Vagina (tissue), 2 donors: ENCODE measurements around the gene ARHGAP23. TPM values are rescaled to one million over a fixed set of nuclear protein-coding genes. Genes with fewer than 3 reads are reported as not detected.

Experiments used
- DNase-seq, 2 donors: peaks; one replicate each; pipeline ENCODE4 v3.0.0-alpha.2; 2017; ENCODE audit errors: extremely low spot score in 2 of 2
- H3K27ac ChIP-seq: fragments of 200-600 bp; sonication (generic); one replicate; pipeline ENCODE4 v1.5.1; 2019
- H3K27me3 ChIP-seq: fragments of 200-600 bp; sonication (generic); one replicate; pipeline ENCODE4 v1.5.1; 2019
- H3K36me3 ChIP-seq, 2 donors: fragments of 200-600 bp; sonication (generic); one replicate each; pipeline ENCODE4 v1.5.1; 2017 to 2019
- H3K4me1 ChIP-seq: fragments of 200-600 bp; sonication (generic); one replicate; pipeline ENCODE4 v1.5.1; 2019
- H3K4me3 ChIP-seq, 2 donors: fragments of 200-600 bp; sonication (generic); 1 replicate in 1 of 2; 2 replicates in 1 of 2; pipeline ENCODE4 v1.5.1; 2016 to 2019
- H3K9me3 ChIP-seq: fragments of 200-600 bp; sonication (generic); one replicate; pipeline ENCODE4 v1.5.1; 2019
- CTCF ChIP-seq, 3 experiments: fragments of 450-650 bp in 2 of 3; fragments of 200-600 bp in 1 of 3; sonication (generic) in 1 of 3; IDR thresholded peaks; one replicate each; pipeline ENCODE4 v1.5.1; 2017 to 2019; ENCODE audit warnings: antibody characterized with exemption in 3 of 3, mild to moderate bottlenecking in 2 of 3, moderate library complexity in 2 of 3
- POLR2A ChIP-seq, 2 donors: fragments of 450-650 bp; IDR thresholded peaks; one replicate each; pipeline ENCODE4 v1.6.1; 2017; ENCODE audit warnings: antibody characterized with exemption in 2 of 2, mild to moderate bottlenecking in 2 of 2, moderate library complexity in 2 of 2
- POLR2AphosphoS5 ChIP-seq, 2 donors: sonication (generic); formaldehyde crosslinking; IDR thresholded peaks; one replicate each; pipeline ENCODE4 v1.9.0; 2017; ENCODE audit warnings: antibody characterized with exemption in 2 of 2, mild to moderate bottlenecking in 2 of 2, low read depth in 1 of 2; ENCODE audit not compliant: insufficient read depth in 1 of 2
- intact Hi-C: fragments of 100-400 bp; cut with DNase I; formaldehyde crosslinking; loops from one replicate; pipeline ENCODE4 v1.15.1; 2023
- total RNA-seq: library from RNA; depleted of rRNA; stranded (reverse); fragments of >200 nt; gene quantifications from one replicate; pipeline ENCODE4 v1.2.3, GENCODE V29; 2016

The ARHGAP23 gene
- total RNA-seq, 1 donor from 2014 or later: 70.2 TPM

DNA sequence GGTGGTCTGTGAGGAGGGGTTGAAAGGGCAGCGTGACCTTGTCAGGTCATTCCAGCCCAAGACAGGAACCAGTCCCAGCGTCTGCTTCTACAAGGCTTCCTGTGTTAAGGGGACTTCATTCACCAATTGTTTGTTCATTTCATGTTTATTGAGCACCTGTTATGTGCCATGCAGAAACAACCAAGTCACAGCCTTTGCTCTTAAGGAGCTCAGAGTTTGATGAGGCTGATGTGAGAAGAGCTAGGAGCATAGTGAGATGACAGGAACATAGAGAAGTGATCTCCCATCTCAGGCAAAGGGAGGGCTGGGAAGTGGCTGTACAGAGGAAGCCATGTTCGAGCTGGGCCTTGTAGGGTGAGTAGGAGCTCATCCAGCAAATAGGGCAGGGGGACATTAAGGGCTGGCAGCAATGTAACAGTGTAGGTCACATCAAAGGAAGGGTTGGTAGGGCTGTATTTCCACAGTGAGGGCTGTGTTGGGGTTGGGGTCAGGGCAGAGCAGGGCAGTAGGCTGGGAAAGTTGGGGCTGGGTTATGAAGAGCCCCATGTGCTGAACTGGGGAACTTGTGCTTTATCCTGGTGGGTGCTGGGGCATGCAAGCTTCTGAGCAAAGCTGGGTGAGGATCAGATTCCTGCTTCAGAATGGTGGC, 79.8 kb downstream of the ARHGAP23 start:
- H3K4me1 ChIP-seq: peaks cover 19% of the 10 kb centered on the region
- H3K27me3 ChIP-seq: no peaks in the 10 kb centered on the region
- H3K27ac ChIP-seq: no peak overlapping the region
- no peaks in the 10 kb centered on the region for H3K9me3 ChIP-seq
- peaks cover 0 to 29% of the 10 kb centered on the region in 2 donors for H3K36me3 ChIP-seq
- TF ChIP-seq POLR2A (IDR thresholded peaks at IDR 0.05): no peak
- no peak for TF ChIP-seq CTCF (IDR thresholded peaks at IDR 0.05)
- no peak for TF ChIP-seq POLR2AphosphoS5 (IDR thresholded peaks at IDR 0.05; ENCODE audit: insufficient read depth in 1 of 2, low read depth in 1 of 2)
- no peak for DNase-seq
- no peak overlapping the region for H3K4me3 ChIP-seq
- intact Hi-C loops: no loop called here

DNA sequence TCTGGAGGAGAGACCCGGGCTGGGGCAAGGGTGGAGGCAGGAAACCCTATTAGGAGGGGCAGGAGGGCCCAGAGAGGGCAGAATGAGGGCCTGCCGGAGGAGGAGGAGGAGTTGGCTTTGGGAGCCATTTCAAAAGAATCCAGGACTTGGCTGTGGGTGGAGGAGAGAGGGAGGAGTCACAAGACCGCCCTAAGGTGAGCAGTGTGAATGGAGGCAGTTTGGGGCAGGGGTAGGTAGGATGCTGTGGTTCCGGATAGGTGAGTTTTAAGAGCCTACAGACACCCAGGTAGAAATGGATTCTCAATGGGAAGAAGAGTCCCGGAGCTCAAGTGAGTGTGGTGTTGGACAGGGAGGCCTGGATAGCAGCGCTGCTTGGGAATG, 80.3 kb downstream of the ARHGAP23 start:
- no peak overlapping the region for H3K27ac ChIP-seq
- peaks cover 0 to 24% of the 10 kb centered on the region in 2 donors for H3K36me3 ChIP-seq
- DNase-seq: no peak
- intact Hi-C loops: no loop called here
- H3K4me3 ChIP-seq: no peak overlapping the region
- peaks cover 19% of the 10 kb centered on the region for H3K4me1 ChIP-seq
- TF ChIP-seq POLR2A (IDR thresholded peaks at IDR 0.05) (no peak), CTCF (IDR thresholded peaks at IDR 0.05) (no peak), POLR2AphosphoS5 (IDR thresholded peaks at IDR 0.05; ENCODE audit: insufficient read depth in 1 of 2, low read depth in 1 of 2) (no peak)
- no peaks in the 10 kb centered on the region for H3K9me3 ChIP-seq
- no peaks in the 10 kb centered on the region for H3K27me3 ChIP-seq

- no peak for DNase-seq
- H3K27me3 ChIP-seq: no peaks in the 10 kb centered on the region
- peak overlapping the region; percentile 18 to 30 for H3K4me3 ChIP-seq
- H3K27ac ChIP-seq: no peak overlapping the region
- peaks cover 0 to 23% of the 10 kb centered on the region in 2 donors for H3K36me3 ChIP-seq
- H3K4me1 ChIP-seq: peaks cover 19% of the 10 kb centered on the region
- peak in 2 of 3 experiments; percentile 47 to 52 for TF ChIP-seq CTCF (IDR thresholded peaks at IDR 0.05)
- no peak for TF ChIP-seq POLR2A (IDR thresholded peaks at IDR 0.05)
- TF ChIP-seq POLR2AphosphoS5 (IDR thresholded peaks at IDR 0.05; ENCODE audit: insufficient read depth in 1 of 2, low read depth in 1 of 2): no peak
- no peaks in the 10 kb centered on the region for H3K9me3 ChIP-seq
- intact Hi-C loops: no loop called here
Observed at GRCh38 chr17:38508954-38509771, 80.9 kb downstream of the ARHGAP23 start.

DNA sequence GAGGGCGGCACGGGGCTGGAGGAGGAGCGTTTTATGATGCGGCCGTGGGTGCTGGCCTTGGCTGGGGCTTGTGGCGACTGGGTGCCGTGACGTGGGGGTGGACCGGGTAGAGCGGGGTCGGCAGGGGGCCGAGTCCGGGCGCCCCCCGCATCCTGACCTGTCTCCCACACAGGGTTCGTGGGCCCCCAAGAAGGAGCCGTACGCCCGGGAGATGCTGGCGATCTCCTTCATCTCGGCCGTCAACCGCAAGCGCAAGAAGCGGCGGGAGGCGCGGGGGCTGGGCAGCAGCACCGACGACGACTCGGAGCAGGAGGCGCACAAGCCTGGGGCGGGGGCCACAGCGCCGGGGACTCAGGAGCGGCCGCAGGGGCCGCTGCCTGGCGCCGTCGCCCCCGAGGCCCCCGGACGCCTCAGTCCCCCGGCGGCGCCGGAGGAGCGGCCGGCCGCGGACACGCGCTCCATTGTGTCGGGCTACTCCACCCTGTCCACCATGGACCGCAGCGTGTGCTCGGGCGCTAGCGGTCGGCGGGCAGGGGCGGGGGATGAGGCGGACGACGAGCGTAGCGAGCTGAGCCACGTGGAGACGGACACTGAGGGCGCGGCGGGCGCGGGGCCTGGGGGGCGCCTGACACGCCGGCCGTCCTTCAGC, 81.6 kb downstream of the ARHGAP23 start:
- peaks cover 0 to 23% of the 10 kb centered on the region in 2 donors for H3K36me3 ChIP-seq
- intact Hi-C loops: no loop called here
- H3K27ac ChIP-seq: no peak overlapping the region
- no peaks in the 10 kb centered on the region for H3K27me3 ChIP-seq
- TF ChIP-seq POLR2AphosphoS5 (IDR thresholded peaks at IDR 0.05; ENCODE audit: insufficient read depth in 1 of 2, low read depth in 1 of 2) (no peak), CTCF (IDR thresholded peaks at IDR 0.05) (no peak), POLR2A (IDR thresholded peaks at IDR 0.05) (no peak)
- no peaks in the 10 kb centered on the region for H3K9me3 ChIP-seq
- no peak for DNase-seq
- peak overlapping the region; percentile 18 to 30 for H3K4me3 ChIP-seq
- H3K4me1 ChIP-seq: peaks cover 19% of the 10 kb centered on the region
